ENCODE measurements around the gene NR6A1.
A peak's percentile ranks its signal among the peaks of the same experiment; 100 is the strongest.

The NR6A1 gene

GRCh38 chr9:124756011-124756410 lies 15.1 kb downstream of the NR6A1 start:
- TF ChIP-seq, protein P1, sequence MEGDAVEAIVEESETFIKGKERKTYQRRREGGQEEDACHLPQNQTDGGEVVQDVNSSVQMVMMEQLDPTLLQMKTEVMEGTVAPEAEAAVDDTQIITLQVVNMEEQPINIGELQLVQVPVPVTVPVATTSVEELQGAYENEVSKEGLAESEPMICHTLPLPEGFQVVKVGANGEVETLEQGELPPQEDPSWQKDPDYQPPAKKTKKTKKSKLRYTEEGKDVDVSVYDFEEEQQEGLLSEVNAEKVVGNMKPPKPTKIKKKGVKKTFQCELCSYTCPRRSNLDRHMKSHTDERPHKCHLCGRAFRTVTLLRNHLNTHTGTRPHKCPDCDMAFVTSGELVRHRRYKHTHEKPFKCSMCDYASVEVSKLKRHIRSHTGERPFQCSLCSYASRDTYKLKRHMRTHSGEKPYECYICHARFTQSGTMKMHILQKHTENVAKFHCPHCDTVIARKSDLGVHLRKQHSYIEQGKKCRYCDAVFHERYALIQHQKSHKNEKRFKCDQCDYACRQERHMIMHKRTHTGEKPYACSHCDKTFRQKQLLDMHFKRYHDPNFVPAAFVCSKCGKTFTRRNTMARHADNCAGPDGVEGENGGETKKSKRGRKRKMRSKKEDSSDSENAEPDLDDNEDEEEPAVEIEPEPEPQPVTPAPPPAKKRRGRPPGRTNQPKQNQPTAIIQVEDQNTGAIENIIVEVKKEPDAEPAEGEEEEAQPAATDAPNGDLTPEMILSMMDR (IDR thresholded peaks at IDR 0.05; ENCODE audit: extremely low read depth, insufficient read depth, missing control alignments) = no peak
- in situ Hi-C loops (cut with MboI; ENCODE audit: low pct_unique_long_range_greater_than_20kb, low sequenced_read_pairs, unreplicated experiment) = loop anchor here (25.0 kb wide), 1 partner anchor 381 kb away; the partner anchor contains the start of gene SCAI

DNA sequence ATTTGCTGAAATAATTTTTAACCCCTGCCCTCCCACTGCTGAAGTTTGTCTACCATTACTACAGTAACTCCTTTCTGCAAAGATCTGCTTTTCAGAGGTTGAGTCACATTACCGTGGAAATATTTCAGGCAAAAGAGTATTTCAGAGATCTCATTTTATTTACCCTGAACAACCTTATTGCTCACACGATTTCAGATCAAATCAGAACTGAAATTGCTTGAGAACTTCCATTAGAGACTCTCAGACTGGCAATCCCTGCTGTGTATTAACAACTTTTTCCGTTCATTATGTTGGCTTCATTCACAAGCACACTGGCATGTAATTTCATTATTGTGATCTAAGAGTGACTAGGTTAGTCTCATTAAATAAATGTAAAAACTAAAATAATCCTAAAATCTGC lies 16.1 kb downstream of the NR6A1 start:
- in situ Hi-C loops (cut with MboI; ENCODE audit: low pct_unique_long_range_greater_than_20kb, low sequenced_read_pairs, unreplicated experiment) = loop anchor here (25.0 kb wide), 1 partner anchor 382 kb away; the partner anchor contains the start of gene SCAI
- TF ChIP-seq, protein P1 (IDR thresholded peaks at IDR 0.05; ENCODE audit: extremely low read depth, insufficient read depth, missing control alignments) = no peak
- DNase-seq (ENCODE audit: low spot score) = no peak

More at GRCh38 chr9:124756011-124756410, 15.1 kb downstream of the NR6A1 start:
- no peak for DNase-seq (ENCODE audit: low spot score)

GRCh38 chr9:124754289-124754688 lies 16.8 kb downstream of the NR6A1 start:
- in situ Hi-C loops (cut with MboI; ENCODE audit: low pct_unique_long_range_greater_than_20kb, low sequenced_read_pairs, unreplicated experiment) = loop anchor here (25.0 kb wide), 1 partner anchor 383 kb away; the partner anchor contains the start of gene SCAI
- TF ChIP-seq, protein P1 (IDR thresholded peaks at IDR 0.05; ENCODE audit: extremely low read depth, insufficient read depth, missing control alignments) = peak; percentile 42
- DNase-seq (ENCODE audit: low spot score) = no peak

DNA sequence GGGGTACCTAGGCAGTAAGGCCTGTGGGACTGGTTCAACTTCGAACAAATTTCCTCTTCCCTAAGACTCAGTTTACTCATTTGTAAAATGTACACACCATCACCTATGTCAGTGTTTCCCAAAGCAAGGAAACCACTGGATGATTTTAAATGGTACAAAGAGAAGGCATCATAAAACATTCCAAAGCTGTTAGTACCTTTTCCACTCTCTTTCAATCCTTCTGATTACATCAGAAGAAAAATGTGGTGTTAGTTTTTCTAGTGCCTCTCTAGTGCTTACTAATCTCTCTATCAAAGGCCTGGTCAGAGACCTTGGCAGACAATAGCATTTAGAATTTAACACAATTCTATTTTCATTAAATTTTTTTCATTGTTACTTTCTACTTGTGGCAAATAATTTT lies 18.1 kb downstream of the NR6A1 start:
- in situ Hi-C loops (cut with MboI; ENCODE audit: low pct_unique_long_range_greater_than_20kb, low sequenced_read_pairs, unreplicated experiment) = loop anchor here (25.0 kb wide), 1 partner anchor 384 kb away; the partner anchor contains the start of gene SCAI
- DNase-seq (ENCODE audit: low spot score) = no peak
- TF ChIP-seq, protein P1 (IDR thresholded peaks at IDR 0.05; ENCODE audit: extremely low read depth, insufficient read depth, missing control alignments) = no peak

DNA sequence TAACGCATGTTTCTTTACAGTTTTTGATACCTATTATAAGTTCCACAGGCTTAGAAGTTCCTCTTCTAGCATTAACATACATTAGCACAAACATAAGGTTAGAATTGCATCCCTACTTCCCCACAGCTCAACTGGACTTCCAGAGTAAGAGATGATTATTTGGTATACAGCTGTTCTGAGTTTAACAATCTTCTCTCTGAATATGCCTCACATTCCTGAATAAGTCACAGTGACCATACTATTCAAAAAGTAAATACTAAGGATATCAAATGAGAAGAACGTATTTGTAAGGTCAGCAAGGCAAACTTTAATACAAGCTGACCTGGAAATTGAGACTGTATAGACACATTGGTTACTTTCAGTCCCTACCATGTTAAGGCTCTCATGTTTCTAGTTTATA lies 21.3 kb downstream of the NR6A1 start:
- TF ChIP-seq, protein P1 (IDR thresholded peaks at IDR 0.05; ENCODE audit: extremely low read depth, insufficient read depth, missing control alignments) = no peak
- in situ Hi-C loops (cut with MboI; ENCODE audit: low pct_unique_long_range_greater_than_20kb, low sequenced_read_pairs, unreplicated experiment) = loop anchor here (25.0 kb wide), 1 partner anchor 388 kb away; the partner anchor contains the start of gene SCAI
- DNase-seq (ENCODE audit: low spot score) = no peak

DNA sequence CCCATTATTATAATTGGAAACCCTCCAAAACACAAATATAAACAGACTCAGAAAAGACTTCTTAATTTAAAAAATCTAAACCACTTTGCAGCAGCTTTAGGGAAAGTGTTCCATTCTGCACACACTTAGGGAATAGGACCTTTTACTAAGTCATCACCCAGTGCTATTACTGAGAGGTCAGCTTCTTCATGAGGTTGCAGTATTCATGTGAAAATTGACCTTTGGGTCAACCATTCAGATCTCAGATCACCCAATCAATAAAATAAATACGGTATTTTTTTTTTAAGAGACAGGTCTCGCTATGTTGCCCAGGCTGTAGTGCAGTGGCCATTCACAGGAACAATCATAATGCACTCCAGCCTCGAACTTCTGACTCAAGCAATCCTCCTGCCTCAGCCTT lies 21.8 kb downstream of the NR6A1 start:
- in situ Hi-C loops (cut with MboI; ENCODE audit: low pct_unique_long_range_greater_than_20kb, low sequenced_read_pairs, unreplicated experiment) = no loop called here
- no peak for DNase-seq (ENCODE audit: low spot score)
- TF ChIP-seq, protein P1 (IDR thresholded peaks at IDR 0.05; ENCODE audit: extremely low read depth, insufficient read depth, missing control alignments) = no peak

All from GM13977 (cell line).